ENCODE measurements around the gene TNFRSF25. TPM values are rescaled to one million over a fixed set of nuclear protein-coding genes. Genes with fewer than 3 reads are reported as not detected.

The TNFRSF25 gene
- total and polyA plus RNA-seq, 2 experiments from 2014 or later: 7.1 to 14.0 TPM

- H3K27ac ChIP-seq: no peak overlapping the region
- DNase-seq (ENCODE audit: low spot score): no peak
- no peak overlapping the region for H3K4me3 ChIP-seq
- H3K4me1 ChIP-seq (ENCODE audit: insufficient read depth): no peaks in the 10 kb centered on the region
- H3K9me3 ChIP-seq (ENCODE audit: low read depth): no peaks in the 10 kb centered on the region
- no peaks in the 10 kb centered on the region for H4K20me1 ChIP-seq (ENCODE audit: insufficient read depth, poor library complexity, severe bottlenecking)
- H3K27me3 ChIP-seq: no peaks in the 10 kb centered on the region
- H3K36me3 ChIP-seq (replicated peaks; ENCODE audit: insufficient read depth, low read depth): no peaks in the 10 kb centered on the region
- no peak overlapping the region for H3K4me2 ChIP-seq
- TF ChIP-seq EZH2 (IDR thresholded peaks at IDR 0.05; ENCODE audit: borderline replicate concordance) (no peak), CTCF (IDR thresholded peaks at IDR 0.05; ENCODE audit: poor library complexity) (no peak), EZH2phosphoT487 (IDR thresholded peaks at IDR 0.05; ENCODE audit: low read depth, severe bottlenecking, unreplicated experiment) (no peak)
- no peaks in the 10 kb centered on the region for H3K79me2 ChIP-seq
- no peaks in the 10 kb centered on the region for H3K9me2 ChIP-seq (replicated peaks; ENCODE audit: insufficient read depth)
- 74% methylated on average over 16 of the region's 20 CpGs for WGBS (ENCODE audit: low lambda C conversion rate, missing lambda C conversion rate)
- no peak overlapping the region for H2AFZ ChIP-seq
These were observed 38.1 kb upstream of the TNFRSF25 start for GRCh38 chr1:6503884-6504602.

GRCh38 chr1:6502000-6502891, 36.3 kb upstream of the TNFRSF25 start:
- H3K79me2 ChIP-seq: no peaks in the 10 kb centered on the region
- no peaks in the 10 kb centered on the region for H3K9me3 ChIP-seq (ENCODE audit: low read depth)
- H3K27ac ChIP-seq: no peak overlapping the region
- H3K4me3 ChIP-seq: no peak overlapping the region
- H4K20me1 ChIP-seq (ENCODE audit: insufficient read depth, poor library complexity, severe bottlenecking): no peaks in the 10 kb centered on the region
- no peak overlapping the region for H2AFZ ChIP-seq
- H3K4me2 ChIP-seq: no peak overlapping the region
- peaks cover 7% of the 10 kb centered on the region for H3K4me1 ChIP-seq (ENCODE audit: insufficient read depth)
- H3K36me3 ChIP-seq (replicated peaks; ENCODE audit: insufficient read depth, low read depth): no peaks in the 10 kb centered on the region
- H3K9me2 ChIP-seq (replicated peaks; ENCODE audit: insufficient read depth): no peaks in the 10 kb centered on the region
- DNase-seq (ENCODE audit: low spot score): no peak
- WGBS (ENCODE audit: low lambda C conversion rate, missing lambda C conversion rate): 90% methylated on average over 30 of the region's 31 CpGs
- TF ChIP-seq EZH2phosphoT487 (IDR thresholded peaks at IDR 0.05; ENCODE audit: low read depth, severe bottlenecking, unreplicated experiment) (no peak), CTCF (IDR thresholded peaks at IDR 0.05; ENCODE audit: poor library complexity) (no peak), EZH2 (IDR thresholded peaks at IDR 0.05; ENCODE audit: borderline replicate concordance) (no peak)
- no peaks in the 10 kb centered on the region for H3K27me3 ChIP-seq

DNA sequence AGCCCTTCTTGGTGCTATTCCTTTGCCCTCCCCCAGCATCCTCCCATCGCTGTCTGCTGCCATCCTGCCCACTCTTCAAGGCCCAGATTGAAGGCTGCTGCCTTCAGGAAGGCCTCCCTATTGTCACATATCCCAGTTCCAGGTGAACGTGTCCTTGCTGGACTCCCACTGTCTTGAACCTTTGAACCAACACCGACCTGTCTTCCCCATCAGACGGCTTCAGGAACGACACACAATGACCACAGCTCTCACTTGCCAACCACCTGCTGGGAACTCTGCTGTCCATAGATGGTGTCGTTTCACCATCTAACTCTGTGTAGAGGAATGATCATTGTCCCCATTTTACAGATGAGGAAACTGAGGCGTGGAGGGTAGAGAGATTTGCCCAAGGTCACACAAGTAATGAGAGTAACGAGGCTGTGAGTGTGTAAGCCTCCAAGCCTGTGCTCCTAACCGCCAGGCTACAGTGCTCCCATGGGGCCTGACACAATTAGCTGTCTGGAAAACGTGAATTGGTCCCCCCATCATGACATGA, 35.4 kb upstream of the TNFRSF25 start:
- no peak for TF ChIP-seq CTCF (IDR thresholded peaks at IDR 0.05; ENCODE audit: poor library complexity)
- TF ChIP-seq EZH2 (IDR thresholded peaks at IDR 0.05; ENCODE audit: borderline replicate concordance): no peak
- TF ChIP-seq EZH2phosphoT487 (IDR thresholded peaks at IDR 0.05; ENCODE audit: low read depth, severe bottlenecking, unreplicated experiment): no peak
- no peak overlapping the region for H3K4me2 ChIP-seq
- no peaks in the 10 kb centered on the region for H4K20me1 ChIP-seq (ENCODE audit: insufficient read depth, poor library complexity, severe bottlenecking)
- H3K9me2 ChIP-seq (replicated peaks; ENCODE audit: insufficient read depth): no peaks in the 10 kb centered on the region
- DNase-seq (ENCODE audit: low spot score): no peak
- H3K4me1 ChIP-seq (ENCODE audit: insufficient read depth): peaks cover 13% of the 10 kb centered on the region
- WGBS (ENCODE audit: low lambda C conversion rate, missing lambda C conversion rate): 86% methylated on average over 10 of the region's 10 CpGs
- H3K36me3 ChIP-seq (replicated peaks; ENCODE audit: insufficient read depth, low read depth): no peaks in the 10 kb centered on the region
- H3K9me3 ChIP-seq (ENCODE audit: low read depth): no peaks in the 10 kb centered on the region
- no peaks in the 10 kb centered on the region for H3K27me3 ChIP-seq
- H3K79me2 ChIP-seq: no peaks in the 10 kb centered on the region
- H2AFZ ChIP-seq: no peak overlapping the region
- no peak overlapping the region for H3K4me3 ChIP-seq
- no peak overlapping the region for H3K27ac ChIP-seq
